GM12878 (cell line): Measurements from ENCODE around the gene AKAP5. TPM values are rescaled to one million over a fixed set of nuclear protein-coding genes. Genes with fewer than 3 reads are reported as not detected.

Experiments
- ATF3 ChIP-seq: IDR thresholded peaks from 2 replicates; pipeline ENCODE4 v1.6.1; 2011; ENCODE audit warnings: low read depth, mild to moderate bottlenecking, low read length, moderate library complexity, borderline replicate concordance; ENCODE audit errors: extremely low read depth
- ATF7 ChIP-seq: fragments of 450-650 bp; IDR thresholded peaks from 2 replicates; pipeline ENCODE4 v1.6.1; 2016; ENCODE audit warnings: low read depth, mild to moderate bottlenecking
- CHD1 ChIP-seq: IDR thresholded peaks from 2 replicates; pipeline ENCODE4 v1.6.1; 2012; ENCODE audit warnings: low read depth, low read length, improper control_type of control experiment
- E2F4 ChIP-seq: IDR thresholded peaks from 2 replicates; pipeline ENCODE4 v1.6.1; 2012; ENCODE audit warnings: low read depth, low read length, improper control_type of control experiment
- EGR1 ChIP-seq, 2 experiments: IDR thresholded peaks; 1 replicate in 1 of 2; 2 replicates in 1 of 2; pipeline ENCODE4 v1.6.1; 2011 to 2012; ENCODE audit warnings: low read depth in 2 of 2, low read length in 2 of 2, borderline replicate concordance in 1 of 2, mild to moderate bottlenecking in 1 of 2, moderate library complexity in 1 of 2
- JUND ChIP-seq: IDR thresholded peaks from 2 replicates; pipeline ENCODE4 v1.6.1; 2012; ENCODE audit warnings: low read depth, mild to moderate bottlenecking, low read length, improper control_type of control experiment, moderate library complexity
- NFIC ChIP-seq: IDR thresholded peaks from 2 replicates; pipeline ENCODE4 v1.6.1; 2012; ENCODE audit warnings: low read depth, mild to moderate bottlenecking, inconsistent platforms, low read length, moderate library complexity
- NFXL1 ChIP-seq: fragments of 450-650 bp; IDR thresholded peaks from 2 replicates; pipeline ENCODE4 v1.6.1; 2017; ENCODE audit warnings: antibody characterized with exemption, mild to moderate bottlenecking, borderline replicate concordance
- NKRF ChIP-seq: fragments of 450-650 bp; conservative IDR thresholded peaks from 2 replicates; pipeline ENCODE4 v1.6.1; 2017; ENCODE audit warnings: mild to moderate bottlenecking, moderate library complexity
- PKNOX1 ChIP-seq: fragments of 450-650 bp; IDR thresholded peaks from 2 replicates; pipeline ENCODE4 v1.6.1; 2016; ENCODE audit warnings: mild to moderate bottlenecking
- REST ChIP-seq: IDR thresholded peaks from 2 replicates; pipeline ENCODE4 v1.6.1; 2012; ENCODE audit warnings: mild to moderate bottlenecking, low read depth, low read length
- RUNX3 ChIP-seq: IDR thresholded peaks from 2 replicates; pipeline ENCODE4 v1.6.1; 2012; ENCODE audit warnings: low read length, inconsistent platforms
- SKIL ChIP-seq: fragments of 450-650 bp; IDR thresholded peaks from 2 replicates; pipeline ENCODE4 v1.6.1; 2017; ENCODE audit warnings: mild to moderate bottlenecking, low read depth, inconsistent platforms; ENCODE audit not compliant: poor library complexity, severe bottlenecking
- SMAD1 ChIP-seq: fragments of 450-650 bp; IDR thresholded peaks from 2 replicates; pipeline ENCODE4 v1.6.1; 2018; ENCODE audit warnings: mild to moderate bottlenecking, low read depth; ENCODE audit not compliant: partially characterized antibody
- ZNF622 ChIP-seq: fragments of 450-650 bp; IDR thresholded peaks from 2 replicates; pipeline ENCODE4 v1.6.1; 2017; ENCODE audit warnings: mild to moderate bottlenecking, inconsistent platforms
- polyA plus RNA-seq, 11 experiments: library from polyadenylated mRNA; depleted of rRNA in 4 of 11; unstranded in 6 of 11; stranded (reverse) in 5 of 11; fragments of >200 nt; fragmentation: Nextera tagmentation in 4 of 11; fragmentation: Illumina TruSeq in 1 of 11; extraction: Ambion mirVana in 4 of 11; extraction: Trizol in 1 of 11; gene quantifications; 1 replicate in 1 of 11; 2 replicates in 10 of 11; pipeline versions ENCODE4 v1.2.1 to v1.2.3, GENCODE V29; 2011 to 2016; ENCODE audit warnings: inconsistent platforms in 2 of 11, missing spikeins in 2 of 11, low read depth in 1 of 11
- total RNA-seq, 4 experiments: library from RNA; depleted of rRNA in 3 of 4; stranded (reverse); fragments of >200 nt in 3 of 4; fragmentation: Illumina TruSeq in 1 of 4; extraction: Trizol in 1 of 4; gene quantifications; 2 replicates each; pipeline versions ENCODE4 v1.2.1 to v1.2.3, GENCODE V29; 2013 to 2021

Gene AKAP5
- total and polyA plus RNA-seq, 10 of the 15 experiments (the other 5 are each of a cell fraction or from before 2014, with no cell fraction given) = 0.45 to 5.1 (median 1.7) TPM

GRCh38 chr14:64503434-64504309 lies 38.4 kb downstream of the AKAP5 start, which contains the start of gene ZBTB25 (continued):
- TF ChIP-seq EGR1 (IDR thresholded peaks at IDR 0.05; ENCODE audit: borderline replicate concordance in 1 of 2, low read depth in 2 of 2, low read length in 2 of 2) (peak; percentile 52 to 57; a peak in 2 of 3 replicates), ATF7 (no peak), SKIL (no peak), RUNX3 (peak; percentile 74), ATF3 (peak; percentile 70; the same call in 1 of the 2 replicates), ZNF622 (no peak), JUND (no peak), CHD1 (peak; percentile 86; the same call in 1 of the 2 replicates), PKNOX1 (no peak; the same call in 1 of the 2 replicates), NKRF (peak; percentile 51; the same call in 1 of the 2 replicates), E2F4 (peak; percentile 69), REST (no peak), NFIC (no peak; the same call in 1 of the 2 replicates), NFXL1 (no peak), SMAD1 (peak; percentile 8)
